Activated T-helper 1 cell treated with anti-CD3 and anti-CD28 coated beads, Interleukin-2, amount 50 U/mL, for 16 hours (primary cell): ENCODE results near the gene PRR35.
"Not testable (repeated sequence)": the region's sequence is repeated elsewhere in the genome, so short reads cannot be mapped to it uniquely, and the experiment has no call there.

ENCODE experiments used
- DNase-seq, 2 donors: peaks; one replicate each; pipeline ENCODE4 v3.0.0-alpha.2; 2020; ENCODE audit warnings: low read depth in 1 of 2, low spot score in 1 of 2

Gene PRR35

GRCh38 chr16:592518-593306 is 32.5 kb downstream of the PRR35 start:
- DNase-seq = no peak

GRCh38 chr16:593406-593805 is 33.2 kb downstream of the PRR35 start:
- DNase-seq = no peak

DNA sequence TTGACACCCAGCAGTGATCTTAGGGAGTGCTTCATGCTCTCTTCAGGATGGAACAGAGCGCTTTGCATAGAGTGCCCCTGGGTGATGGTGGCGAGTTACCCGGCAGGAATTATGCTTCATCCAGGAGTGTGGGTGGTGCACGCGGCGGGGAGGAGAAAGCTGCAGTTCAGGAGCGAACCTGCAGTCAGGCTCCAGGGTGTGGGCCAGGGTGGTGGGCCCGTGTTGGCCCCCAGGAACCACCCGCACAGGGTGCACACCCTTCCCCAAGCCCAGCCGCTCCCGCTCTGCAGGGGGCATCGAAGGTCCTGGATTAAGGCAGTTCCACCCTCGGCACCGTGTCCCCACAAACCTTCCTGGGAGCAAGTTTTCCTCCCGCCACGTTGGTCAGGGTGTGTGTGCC is 33.6 kb downstream of the PRR35 start:
- DNase-seq = no peak

DNA sequence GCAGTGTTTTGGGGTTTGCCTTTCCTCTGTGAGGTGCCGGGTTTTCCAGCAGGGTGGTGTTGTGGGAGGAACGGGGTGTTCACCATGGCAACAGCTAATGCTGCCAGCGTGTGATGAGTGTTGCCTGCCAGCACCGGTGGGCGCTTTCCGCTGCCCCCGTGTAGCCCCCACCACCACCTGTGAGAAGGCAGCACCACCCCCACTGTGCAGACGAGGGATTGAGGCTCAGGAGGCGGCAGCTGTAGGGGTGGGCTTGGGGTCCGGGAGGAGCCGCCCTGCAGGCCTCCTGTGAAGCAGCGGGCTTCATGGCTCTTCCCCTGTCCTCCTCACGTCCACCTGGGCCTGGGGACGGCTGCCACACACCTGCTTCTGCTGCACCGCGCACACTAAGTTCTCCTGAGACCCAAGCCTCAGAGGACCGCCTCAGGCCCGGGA is 34.9 kb downstream of the PRR35 start:
- no peak for DNase-seq

DNA sequence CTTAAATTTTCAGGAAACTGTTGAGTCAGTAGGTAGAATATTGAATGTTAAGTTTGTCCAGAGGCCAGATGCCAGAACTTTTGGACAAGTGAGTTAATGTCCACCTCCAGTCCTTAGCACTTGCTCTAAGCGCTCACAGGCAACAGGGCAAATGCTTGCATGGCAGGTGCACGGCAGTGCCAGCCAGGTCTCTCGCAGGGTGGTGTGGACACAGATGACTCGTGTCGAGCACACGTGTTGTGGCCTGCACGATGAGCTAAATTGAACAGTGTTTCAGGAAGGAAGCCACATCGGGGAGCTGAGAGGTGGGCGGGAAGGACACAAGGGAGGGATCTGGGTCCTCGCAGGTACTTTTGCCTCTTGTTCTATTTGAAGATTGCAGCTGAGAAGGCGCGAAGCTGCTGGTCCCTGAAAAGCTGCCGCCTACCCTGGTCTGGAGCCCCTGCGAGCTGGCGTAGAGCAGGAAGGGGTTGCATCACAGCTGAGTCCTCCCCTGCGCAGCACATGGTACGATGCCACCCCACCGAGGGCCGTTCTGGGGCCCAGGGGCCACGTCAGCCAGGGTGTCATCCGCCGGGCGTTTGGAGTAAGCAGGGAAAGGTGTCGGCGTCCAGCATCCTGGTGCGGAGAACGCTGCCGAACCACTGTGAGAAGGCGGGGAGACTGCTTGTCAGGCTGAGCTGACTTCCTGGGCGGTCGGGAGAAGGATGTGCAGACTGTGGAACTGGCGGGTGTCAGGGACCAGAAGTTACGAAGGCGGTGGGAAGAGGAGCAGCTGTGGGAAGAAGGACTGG is 35.9 kb downstream of the PRR35 start:
- no peak for DNase-seq

GRCh38 chr16:596736-597060 is 36.5 kb downstream of the PRR35 start:
- no peak for DNase-seq

- not testable (repeated sequence) for DNase-seq
Measured at GRCh38 chr16:597655-598054, 37.5 kb downstream of the PRR35 start.

DNA sequence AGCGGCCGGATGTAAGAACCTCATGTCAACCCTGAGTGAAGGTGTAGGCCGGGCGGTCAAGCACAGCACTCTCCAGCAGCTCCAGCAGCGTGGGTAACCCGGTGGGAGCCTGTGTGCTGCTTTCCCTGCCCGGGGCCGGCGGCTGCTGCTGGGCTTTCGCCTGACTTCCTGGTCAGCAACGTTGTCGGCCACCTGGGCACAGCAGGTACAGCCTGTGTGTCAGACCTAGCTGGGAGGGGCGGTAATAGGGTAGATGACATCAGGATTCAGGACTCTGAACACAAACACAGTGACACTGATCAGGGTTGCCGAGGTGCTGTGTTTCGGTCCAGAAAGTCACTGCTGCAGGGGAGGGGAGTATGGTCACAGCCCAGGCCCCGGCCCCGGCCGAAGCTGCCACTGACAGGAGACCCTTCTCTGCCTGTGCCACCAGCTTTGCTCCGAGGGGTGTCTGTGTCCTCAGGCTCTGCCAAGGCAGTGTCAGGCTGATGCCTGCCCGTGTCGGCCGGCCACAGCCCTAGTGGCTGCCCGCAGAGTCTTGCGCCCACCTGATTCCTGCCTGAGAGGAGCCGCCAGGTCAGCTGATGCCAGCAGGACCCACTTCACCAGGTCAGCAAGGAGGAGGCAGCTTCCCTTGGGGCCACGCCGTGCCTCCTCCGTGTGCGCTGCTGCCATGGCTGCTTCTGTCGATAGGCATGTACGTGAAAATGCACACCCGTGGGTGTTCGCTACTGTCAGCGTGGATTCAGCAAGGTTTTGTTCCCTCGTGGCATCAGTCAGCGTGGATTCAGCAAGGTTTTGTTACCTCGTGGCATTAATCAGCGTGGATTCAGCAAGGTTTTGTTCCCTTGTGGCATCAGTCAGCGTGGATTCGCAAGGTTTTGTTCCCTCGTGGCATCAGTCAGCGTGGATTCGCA is 38.9 kb downstream of the PRR35 start:
- no peak for DNase-seq

DNA sequence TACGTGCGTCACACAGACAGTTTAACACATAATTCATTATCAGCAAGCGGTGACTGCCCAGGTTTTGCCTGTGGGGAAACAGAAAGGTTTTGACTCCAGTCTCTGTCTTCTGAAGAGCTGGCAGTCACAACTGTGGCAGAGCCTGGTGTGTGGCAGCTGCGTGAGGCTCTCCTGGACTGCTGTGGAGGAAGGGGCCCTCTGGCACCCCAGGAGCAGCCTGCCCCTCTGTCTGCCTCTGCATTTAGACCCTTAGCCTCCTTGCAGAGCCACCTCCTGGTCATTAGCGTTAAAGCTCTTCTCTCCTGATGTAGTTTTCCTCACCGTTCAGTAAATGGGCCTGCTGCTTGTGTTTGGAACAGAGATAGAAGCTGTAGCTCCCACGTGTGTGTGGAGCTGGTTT is 40.6 kb downstream of the PRR35 start:
- DNase-seq = no peak

GRCh38 chr16:603933-604332 is 43.7 kb downstream of the PRR35 start:
- no peak for DNase-seq

DNA sequence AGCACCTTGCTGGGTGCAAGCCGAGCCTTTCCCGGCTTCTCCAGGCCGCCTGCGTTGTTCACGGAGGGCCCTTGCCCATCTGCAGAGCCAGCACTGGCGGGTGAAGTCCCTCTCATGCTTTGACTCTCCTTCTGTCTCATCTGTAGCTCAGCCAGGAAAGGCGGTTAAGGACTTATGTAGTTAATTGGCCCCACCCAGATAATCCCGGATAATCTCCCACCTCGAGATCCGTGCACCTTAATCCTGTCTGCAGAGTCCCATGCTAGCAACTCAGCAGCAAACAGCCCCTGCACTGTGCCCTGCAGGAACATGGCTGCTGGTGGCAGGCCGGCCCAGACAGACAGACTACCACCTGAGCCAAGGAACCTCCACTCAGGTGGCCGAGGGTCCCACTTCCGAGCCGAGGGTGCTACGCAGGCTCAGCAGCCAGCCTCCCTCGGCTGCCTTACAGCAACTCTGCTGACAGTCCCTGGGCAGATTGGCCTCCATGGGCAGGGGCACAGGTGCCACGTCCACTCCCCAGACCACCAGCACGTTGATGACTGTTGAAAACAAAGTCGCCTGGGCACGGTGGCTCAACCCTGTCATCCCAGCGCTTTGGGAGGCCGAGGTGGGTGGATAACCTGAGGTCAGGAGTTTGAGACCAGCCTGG is 46.6 kb downstream of the PRR35 start:
- no peak for DNase-seq

DNA sequence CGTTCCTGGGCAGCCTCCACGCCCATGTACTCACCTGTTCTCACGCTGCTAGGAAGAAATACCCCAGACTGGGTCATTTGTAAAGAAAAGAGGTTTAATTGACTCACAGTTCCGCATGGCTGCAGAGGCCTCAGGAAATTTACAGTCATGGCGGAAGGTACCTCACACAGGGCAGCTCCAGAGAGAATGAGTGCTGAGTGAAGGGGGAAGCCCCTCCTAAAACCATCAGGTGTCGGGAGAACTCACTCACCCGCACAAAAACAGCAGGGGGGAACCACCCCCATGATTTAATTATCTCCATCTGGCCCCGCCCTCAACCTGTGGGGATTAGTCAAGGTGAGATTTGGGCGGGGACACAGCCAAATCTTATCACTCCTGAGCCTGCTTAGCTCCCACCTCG is 47.8 kb downstream of the PRR35 start:
- no peak for DNase-seq

- DNase-seq = no peak
Measured at GRCh38 chr16:609316-609715, 49.1 kb downstream of the PRR35 start.

- DNase-seq = no peak
Measured at GRCh38 chr16:609984-610383, 49.8 kb downstream of the PRR35 start.

GRCh38 chr16:610513-611381 is 50.6 kb downstream of the PRR35 start:
- peak; percentile 32 to 37 for DNase-seq

DNA sequence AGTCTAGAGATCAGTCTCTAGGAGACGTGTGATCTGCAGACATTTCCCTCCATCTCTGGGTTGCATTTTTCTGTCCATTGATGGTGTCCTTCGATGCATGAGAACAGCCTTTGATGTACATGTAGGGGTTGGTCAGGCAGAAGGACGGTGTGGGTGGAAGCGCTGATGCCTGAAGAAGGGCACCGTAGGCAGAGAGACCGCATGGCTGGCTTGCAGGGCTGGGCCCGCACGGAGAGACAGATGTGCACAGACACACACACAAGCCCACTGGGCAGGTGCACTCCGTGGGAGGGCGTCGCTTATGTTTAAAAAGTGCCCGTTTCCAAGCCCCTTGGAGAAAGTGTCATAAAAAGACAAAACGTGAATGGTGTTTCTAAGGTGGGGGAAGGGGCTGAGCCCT is 54.9 kb downstream of the PRR35 start:
- DNase-seq = no peak
